Effector memory CD4-positive, alpha-beta T cell (primary cell): ENCODE measurements around the gene TRIP11.
"Not testable (repeated sequence)": the region's sequence is repeated elsewhere in the genome, so short reads cannot be mapped to it uniquely, and the experiment has no call there.

Experiments used
- DNase-seq, 3 donors: peaks; one replicate each; pipeline ENCODE4 v3.0.0-alpha.2; 2020
- H3K27ac ChIP-seq: 2 replicates; pipeline ENCODE4 v1.7.0; 2013; ENCODE audit warnings: mild to moderate bottlenecking, low read length, moderate library complexity; ENCODE audit not compliant: insufficient read depth, poor library complexity, severe bottlenecking
- H3K27me3 ChIP-seq: replicated peaks from 2 replicates; pipeline ENCODE4 v1.7.0; 2013; ENCODE audit warnings: mild to moderate bottlenecking, low read length; ENCODE audit not compliant: insufficient read depth, control insufficient read depth, poor library complexity, severe bottlenecking
- H3K36me3 ChIP-seq: 2 replicates; pipeline ENCODE4 v1.7.0; 2013; ENCODE audit warnings: mild to moderate bottlenecking, low read length, moderate library complexity; ENCODE audit not compliant: control insufficient read depth, insufficient read depth
- H3K4me1 ChIP-seq: 2 replicates; pipeline ENCODE4 v1.7.0; 2013; ENCODE audit warnings: low read length, mild to moderate bottlenecking; ENCODE audit not compliant: control insufficient read depth, insufficient read depth, poor library complexity, severe bottlenecking
- H3K4me3 ChIP-seq: 2 replicates; pipeline ENCODE4 v1.7.0; 2013; ENCODE audit warnings: low read length, low read depth, mild to moderate bottlenecking; ENCODE audit not compliant: insufficient read depth, poor library complexity, severe bottlenecking
- H3K9me3 ChIP-seq: 2 replicates; pipeline ENCODE4 v1.7.0; 2013; ENCODE audit warnings: mild to moderate bottlenecking, low read length, moderate library complexity; ENCODE audit not compliant: control insufficient read depth
- total RNA-seq, 3 donors: gene quantifications; one replicate each; lab custom pipeline; 2026; lab: John Stamatoyannopoulos, UW

Gene TRIP11
- 59.7 to 71.8 (median 65.3) reads per million in 3 donors for total RNA-seq

DNA sequence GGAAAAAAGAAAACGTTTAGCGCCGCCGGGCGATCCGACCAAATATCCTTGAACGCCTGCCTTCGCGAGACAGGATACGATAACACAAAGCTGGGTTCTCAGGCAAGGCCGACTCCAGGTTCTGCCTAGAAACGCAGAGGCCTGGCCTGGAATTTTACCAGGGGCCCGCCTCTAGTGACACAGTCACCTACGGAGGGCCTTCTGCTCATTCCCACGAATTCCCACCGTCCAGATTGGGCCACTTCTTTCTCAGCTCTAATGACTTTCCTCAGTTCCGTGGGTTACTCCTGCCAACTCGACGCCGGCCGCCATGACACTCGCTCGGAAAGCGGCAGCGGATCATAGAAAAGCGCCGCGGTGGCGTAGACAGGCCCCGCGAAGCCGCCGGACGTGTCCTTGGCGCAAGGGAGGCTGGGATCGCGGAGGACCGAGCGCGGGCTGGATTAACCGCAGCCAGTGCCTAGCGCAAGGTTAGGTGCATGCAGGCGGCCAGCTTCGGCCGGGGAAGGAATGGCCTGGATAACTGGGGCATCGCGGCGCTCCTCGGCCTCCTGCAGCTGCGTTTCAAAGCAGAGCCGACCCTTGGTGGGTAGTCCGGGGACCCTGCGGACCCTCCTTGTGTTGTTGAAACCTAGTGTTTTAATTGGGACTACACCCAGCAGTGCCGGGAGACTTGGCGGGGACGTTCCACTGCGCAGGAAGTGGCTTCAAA is at the start of gene TRIP11:
TRIP11 (minus strand) TSS at position 341 of the 712 bp plus-strand sequence. CDS start 374 bp downstream, outside the sequence.
- H3K4me1 ChIP-seq: peaks cover 18% of the 10 kb centered on the region
- peak; percentile 81 to 88 (median 87) for DNase-seq
- H3K4me3 ChIP-seq: peak within 1 kb of the TSS; percentile 89
- no peaks in the 10 kb centered on the region for H3K36me3 ChIP-seq
- no peaks in the 10 kb centered on the region for H3K27me3 ChIP-seq
- H3K27ac ChIP-seq: peak within 1 kb of the TSS; percentile 89
- H3K9me3 ChIP-seq: no peaks in the 10 kb centered on the region

DNA sequence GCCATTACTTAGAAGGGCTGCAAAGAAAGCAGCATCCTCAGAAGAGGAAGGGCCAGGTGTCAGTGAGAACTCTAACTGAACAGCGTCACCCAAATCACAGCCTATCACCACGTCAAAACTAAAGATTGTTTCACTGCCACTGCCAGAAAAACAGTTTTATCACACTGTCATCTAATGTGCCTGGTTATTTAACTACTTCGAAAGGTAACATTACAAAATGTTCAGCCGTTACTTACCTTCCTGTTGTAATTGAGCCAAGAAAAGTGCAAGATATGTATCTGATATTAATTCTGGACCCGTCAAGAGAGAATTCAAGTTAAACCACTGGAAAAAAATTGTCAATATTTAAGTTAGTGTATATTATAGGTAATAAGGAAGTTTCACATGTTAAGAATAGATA is 48.6 kb upstream of the TRIP11 start:
- Histone ChIP-seq H3K36me3 (peaks cover 43% of the 10 kb centered on the region), H3K27me3 (no peaks in the 10 kb centered on the region), H3K9me3 (no peaks in the 10 kb centered on the region), H3K27ac (no peak overlapping the region), H3K4me1 (no peaks in the 10 kb centered on the region), H3K4me3 (no peak overlapping the region)
- DNase-seq: no peak

DNA sequence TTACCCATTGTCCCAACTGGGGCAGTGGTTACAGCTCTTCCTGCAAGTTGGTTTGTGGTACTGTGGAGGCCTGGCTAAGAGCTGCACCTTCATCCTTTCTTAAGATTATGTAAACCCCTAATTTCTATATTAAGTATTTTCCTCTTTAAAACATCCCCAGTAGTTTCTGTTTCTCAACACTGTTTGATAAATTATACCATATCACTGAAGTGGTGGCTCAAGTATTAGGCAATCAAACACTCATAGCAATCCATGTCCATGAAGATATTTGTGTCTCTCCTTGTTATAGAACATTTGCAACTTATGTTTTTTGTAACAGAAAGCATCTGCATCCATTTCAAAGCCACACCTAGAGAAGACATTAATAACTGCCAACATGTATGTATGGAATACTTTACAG is 34.7 kb upstream of the TRIP11 start:
- no peak overlapping the region for H3K4me3 ChIP-seq
- H3K27ac ChIP-seq: no peak overlapping the region

DNA sequence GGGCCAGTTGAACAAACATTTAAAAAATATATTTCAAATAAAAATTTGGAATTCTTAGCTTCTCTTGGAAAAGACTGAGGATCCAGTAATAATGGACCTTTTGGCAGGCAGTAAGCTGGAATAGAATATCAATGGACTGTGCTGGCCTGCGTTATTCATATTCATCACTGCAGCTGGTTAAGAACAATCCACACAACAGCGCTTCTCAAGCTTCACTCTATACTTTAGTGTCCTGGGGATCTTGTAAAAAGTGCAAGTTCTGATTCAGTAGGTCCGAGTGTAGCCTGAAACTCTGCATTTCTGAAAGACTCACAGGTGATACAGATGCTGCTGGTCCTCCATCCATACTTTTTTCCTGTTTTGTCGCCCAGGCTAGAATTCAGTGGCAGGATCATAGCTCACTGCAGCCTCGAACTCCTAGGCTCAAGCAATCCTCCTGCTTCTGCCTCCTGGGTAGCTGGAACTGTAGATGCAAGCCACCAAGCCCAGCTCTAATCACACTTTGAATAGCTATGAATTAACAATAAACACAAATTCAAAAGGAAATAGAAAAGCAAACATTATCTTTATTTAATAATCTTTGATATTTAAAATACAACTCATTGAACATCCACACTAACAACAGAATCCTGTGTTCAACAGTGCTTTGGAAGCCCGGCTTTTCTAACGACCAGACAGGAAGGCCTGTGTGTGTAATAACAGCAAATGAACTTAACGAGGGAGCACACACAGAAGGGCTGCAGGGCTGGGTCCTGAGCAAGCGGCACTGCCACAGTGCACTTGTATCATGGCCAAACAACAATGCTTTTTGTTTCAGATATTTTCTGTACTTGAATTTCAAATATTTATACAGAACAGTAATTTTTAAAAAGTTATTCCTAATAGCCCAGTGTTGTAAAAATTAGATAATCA is 18.4 kb upstream of the TRIP11 start:
- H3K4me3 ChIP-seq: no peak overlapping the region
- H3K36me3 ChIP-seq: no peaks in the 10 kb centered on the region
- no peak for DNase-seq
- no peaks in the 10 kb centered on the region for H3K9me3 ChIP-seq
- H3K27me3 ChIP-seq: no peaks in the 10 kb centered on the region
- H3K4me1 ChIP-seq: no peaks in the 10 kb centered on the region
- H3K27ac ChIP-seq: no peak overlapping the region

More for the DNA sequence above, 34.7 kb upstream of the TRIP11 start:
- Histone ChIP-seq H3K9me3 (no peaks in the 10 kb centered on the region), H3K27me3 (no peaks in the 10 kb centered on the region), H3K36me3 (peaks cover 17% of the 10 kb centered on the region), H3K4me1 (no peaks in the 10 kb centered on the region)
- no peak for DNase-seq

DNA sequence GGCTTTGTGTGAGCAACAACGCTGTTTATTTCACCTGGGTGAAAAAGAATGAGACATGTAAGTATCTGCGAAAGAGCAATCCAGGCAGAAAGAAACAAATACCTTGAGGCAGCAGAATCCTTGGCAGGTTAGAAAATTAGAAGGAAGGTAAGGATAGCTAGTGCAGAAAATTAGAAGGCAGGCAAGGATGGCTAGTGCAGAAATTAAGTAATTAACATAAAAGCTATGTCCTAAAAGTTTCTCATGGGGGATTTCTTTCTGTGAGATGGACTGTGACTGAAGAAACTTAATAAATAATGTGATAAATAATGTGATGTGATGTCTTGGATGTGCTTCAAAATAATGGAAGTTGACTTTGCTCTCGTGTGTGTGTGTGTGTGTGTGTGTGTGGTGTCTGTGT is 9.9 kb upstream of the TRIP11 start:
- H3K4me1 ChIP-seq: no peaks in the 10 kb centered on the region
- no peak for DNase-seq
- H3K36me3 ChIP-seq: no peaks in the 10 kb centered on the region
- H3K27ac ChIP-seq: no peak overlapping the region
- no peaks in the 10 kb centered on the region for H3K27me3 ChIP-seq
- no peaks in the 10 kb centered on the region for H3K9me3 ChIP-seq
- H3K4me3 ChIP-seq: no peak overlapping the region

DNA sequence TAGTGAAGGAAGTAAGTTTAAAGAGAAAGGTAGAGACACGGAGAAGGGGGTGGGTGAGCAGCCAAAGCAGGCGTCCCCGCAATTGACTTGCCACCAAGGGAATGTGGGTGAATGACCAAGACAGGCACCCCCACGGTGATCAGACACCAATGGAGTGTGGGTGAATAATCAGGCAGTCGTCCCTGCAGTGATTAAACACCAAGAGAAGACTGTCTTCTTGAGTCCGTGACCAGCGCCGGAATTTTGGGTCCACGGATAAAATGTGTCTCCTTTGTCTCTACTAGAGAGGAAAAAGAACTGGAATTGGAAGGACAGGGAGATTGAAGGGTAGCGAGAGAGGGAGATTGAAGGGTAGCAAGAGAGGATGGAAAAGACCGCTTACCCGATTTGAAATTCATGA is 9.4 kb upstream of the TRIP11 start:
- H3K4me1 ChIP-seq, H3K36me3 ChIP-seq, H3K27ac ChIP-seq, DNase-seq, H3K4me3 ChIP-seq, H3K9me3 ChIP-seq, H3K27me3 ChIP-seq: not testable (repeated sequence)

DNA sequence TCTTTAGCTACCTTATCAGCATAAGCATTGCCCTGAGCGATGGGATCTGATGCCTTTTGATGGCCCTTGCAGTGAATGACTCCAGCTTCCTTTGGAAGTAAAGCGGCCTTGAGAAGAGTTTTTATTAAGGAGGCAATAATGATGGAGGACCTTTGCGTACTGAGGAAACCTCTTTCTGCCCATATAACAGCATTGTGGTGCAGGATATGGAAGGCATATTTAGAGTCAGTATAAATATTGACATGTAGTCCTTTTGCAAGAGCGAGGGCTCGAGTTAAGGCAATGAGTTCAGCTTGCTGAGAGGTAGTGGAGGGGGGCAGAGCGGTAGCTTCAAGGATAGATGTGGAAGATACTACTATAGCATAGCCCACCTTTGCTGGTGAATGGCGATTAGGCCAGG is 6.0 kb upstream of the TRIP11 start:
- H3K4me3 ChIP-seq, H3K4me1 ChIP-seq, H3K36me3 ChIP-seq, H3K27ac ChIP-seq, H3K9me3 ChIP-seq, DNase-seq, H3K27me3 ChIP-seq: not testable (repeated sequence)

DNA sequence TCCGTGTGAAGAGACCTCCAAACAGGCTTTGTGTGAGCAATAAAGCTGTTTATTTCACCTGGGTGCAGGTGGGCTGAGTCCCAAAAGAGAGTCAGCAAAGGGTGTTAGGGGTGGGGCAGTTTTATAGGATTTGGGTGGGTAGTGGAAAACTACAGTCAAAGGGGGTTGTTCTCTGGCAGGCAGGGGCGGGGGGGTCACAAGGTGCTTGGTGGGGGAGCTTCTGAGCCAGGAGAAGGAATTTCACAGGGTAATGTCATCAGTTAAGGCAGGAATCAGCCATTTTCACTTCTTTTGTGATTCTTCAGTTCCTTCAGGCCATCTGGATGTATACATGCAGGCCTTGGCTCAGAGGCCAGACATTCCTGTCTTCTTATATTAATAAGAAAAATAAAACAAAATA is 1.9 kb upstream of the TRIP11 start:
- H3K36me3 ChIP-seq, H3K27me3 ChIP-seq, H3K4me3 ChIP-seq, H3K9me3 ChIP-seq, DNase-seq, H3K27ac ChIP-seq: not testable (repeated sequence)
- H3K4me1 ChIP-seq: peaks cover 17% of the 10 kb centered on the region

DNA sequence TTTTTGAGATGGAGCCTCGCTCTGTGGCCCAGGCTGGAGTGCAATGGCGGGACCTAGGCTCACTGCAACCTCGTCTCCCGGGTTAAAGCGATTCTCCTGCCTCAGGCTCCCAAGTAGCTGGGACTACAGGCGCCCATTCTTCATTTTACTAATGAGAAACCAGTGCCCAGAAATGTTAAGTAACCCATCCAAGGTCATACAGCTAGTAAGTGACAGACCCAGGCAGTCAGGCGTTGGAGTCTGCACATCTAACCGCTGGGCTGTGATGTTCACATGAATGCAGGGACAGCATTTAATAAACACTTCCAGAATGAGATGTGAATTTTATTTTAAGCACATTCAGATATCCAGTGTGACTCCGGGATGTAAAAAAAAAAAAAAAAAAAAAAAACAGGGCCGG is 1.3 kb upstream of the TRIP11 start:
- Histone ChIP-seq H3K27ac (peak overlapping the region; percentile 89), H3K36me3 (no peaks in the 10 kb centered on the region), H3K4me1 (peaks cover 18% of the 10 kb centered on the region), H3K27me3 (no peaks in the 10 kb centered on the region), H3K9me3 (no peaks in the 10 kb centered on the region), H3K4me3 (no peak overlapping the region)
- no peak for DNase-seq
